Tibial artery (tissue), 4 donors: ENCODE measurements around the gene IL12RB1.
A peak's percentile ranks its signal among the peaks of the same experiment; 100 is the strongest.

ENCODE experiments used
- DNase-seq, 2 donors: peaks; one replicate each; pipeline ENCODE4 v3.0.0-alpha.2; 2019
- H3K27ac ChIP-seq, 2 donors: fragments of 200-600 bp; sonication (generic) in 1 of 2; 1 replicate in 1 of 2; 2 replicates in 1 of 2; pipeline ENCODE4 v1.5.1; 2018 to 2019; ENCODE audit warnings: mild to moderate bottlenecking in 1 of 2
- H3K27me3 ChIP-seq, 2 donors: fragments of 200-600 bp; sonication (generic) in 1 of 2; one replicate each; pipeline versions ENCODE4 v1.5.1 to v1.6.0; 2016 to 2019
- H3K36me3 ChIP-seq, 3 donors: fragments of 200-600 bp; sonication (generic) in 2 of 3; one replicate each; pipeline ENCODE4 v1.5.1; 2016 to 2019; ENCODE audit warnings: mild to moderate bottlenecking in 2 of 3
- H3K4me1 ChIP-seq, 4 donors: fragments of 200-600 bp; sonication (generic) in 2 of 4; 1 replicate in 3 of 4; 2 replicates in 1 of 4; pipeline ENCODE4 v1.5.1; 2016 to 2019
- H3K4me3 ChIP-seq, 2 donors: fragments of 200-600 bp; sonication (generic) in 1 of 2; 1 replicate in 1 of 2; 2 replicates in 1 of 2; pipeline ENCODE4 v1.5.1; 2018 to 2019; ENCODE audit warnings: mild to moderate bottlenecking in 2 of 2
- H3K9me3 ChIP-seq, 3 donors: fragments of 200-600 bp; sonication (generic) in 1 of 3; one replicate each; pipeline ENCODE4 v1.5.1; 2016 to 2019
- intact Hi-C: fragments of 100-400 bp; cut with DNase I; formaldehyde crosslinking; loops from one replicate; pipeline ENCODE4 v1.15.0; 2023; ENCODE audit warnings: low total_unique reads
- TF ChIP-seq, protein P1 (sequence below), 2 experiments: fragments of 200-600 bp in 1 of 2; fragments of 450-650 bp in 1 of 2; IDR thresholded peaks; one replicate each; pipeline ENCODE4 v1.5.1; 2017 to 2019; ENCODE audit warnings: antibody characterized with exemption in 2 of 2, mild to moderate bottlenecking in 1 of 2, moderate library complexity in 1 of 2

The IL12RB1 gene

GRCh38 chr19:18122424-18122823 is 35.7 kb upstream of the IL12RB1 start:
- no peaks in the 10 kb centered on the region for H3K27me3 ChIP-seq
- peaks cover 28 to 58% (median 29%) of the 10 kb centered on the region in 3 donors for H3K36me3 ChIP-seq
- H3K4me3 ChIP-seq: no peak overlapping the region
- DNase-seq: no peak
- intact Hi-C loops: no loop called here
- H3K27ac ChIP-seq: no peak overlapping the region
- peaks cover 0 to 17% (median 11%) of the 10 kb centered on the region in 4 donors for H3K4me1 ChIP-seq
- H3K9me3 ChIP-seq: no peaks in the 10 kb centered on the region
- TF ChIP-seq, protein P1, sequence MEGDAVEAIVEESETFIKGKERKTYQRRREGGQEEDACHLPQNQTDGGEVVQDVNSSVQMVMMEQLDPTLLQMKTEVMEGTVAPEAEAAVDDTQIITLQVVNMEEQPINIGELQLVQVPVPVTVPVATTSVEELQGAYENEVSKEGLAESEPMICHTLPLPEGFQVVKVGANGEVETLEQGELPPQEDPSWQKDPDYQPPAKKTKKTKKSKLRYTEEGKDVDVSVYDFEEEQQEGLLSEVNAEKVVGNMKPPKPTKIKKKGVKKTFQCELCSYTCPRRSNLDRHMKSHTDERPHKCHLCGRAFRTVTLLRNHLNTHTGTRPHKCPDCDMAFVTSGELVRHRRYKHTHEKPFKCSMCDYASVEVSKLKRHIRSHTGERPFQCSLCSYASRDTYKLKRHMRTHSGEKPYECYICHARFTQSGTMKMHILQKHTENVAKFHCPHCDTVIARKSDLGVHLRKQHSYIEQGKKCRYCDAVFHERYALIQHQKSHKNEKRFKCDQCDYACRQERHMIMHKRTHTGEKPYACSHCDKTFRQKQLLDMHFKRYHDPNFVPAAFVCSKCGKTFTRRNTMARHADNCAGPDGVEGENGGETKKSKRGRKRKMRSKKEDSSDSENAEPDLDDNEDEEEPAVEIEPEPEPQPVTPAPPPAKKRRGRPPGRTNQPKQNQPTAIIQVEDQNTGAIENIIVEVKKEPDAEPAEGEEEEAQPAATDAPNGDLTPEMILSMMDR (IDR thresholded peaks at IDR 0.05): no peak

- Histone ChIP-seq H3K27ac (no peak overlapping the region), H3K36me3 (peaks cover 27 to 49% (median 28%) of the 10 kb centered on the region in 3 donors), H3K9me3 (no peaks in the 10 kb centered on the region), H3K4me1 (peaks cover 0 to 24% (median 18%) of the 10 kb centered on the region in 4 donors), H3K27me3 (no peaks in the 10 kb centered on the region), H3K4me3 (no peak overlapping the region)
- intact Hi-C loops: no loop called here
- DNase-seq: no peak
- TF ChIP-seq, protein P1 (IDR thresholded peaks at IDR 0.05): no peak
These were observed 34.4 kb upstream of the IL12RB1 start for GRCh38 chr19:18121166-18121565.

GRCh38 chr19:18120127-18120526 is 33.4 kb upstream of the IL12RB1 start:
- H3K27ac ChIP-seq: no peak overlapping the region
- intact Hi-C loops: no loop called here
- no peak for DNase-seq
- peaks cover 25 to 38% (median 25%) of the 10 kb centered on the region in 3 donors for H3K36me3 ChIP-seq
- TF ChIP-seq, protein P1 (IDR thresholded peaks at IDR 0.05): no peak
- H3K9me3 ChIP-seq: no peaks in the 10 kb centered on the region
- H3K27me3 ChIP-seq: no peaks in the 10 kb centered on the region
- H3K4me1 ChIP-seq: peaks cover 0 to 24% (median 18%) of the 10 kb centered on the region in 4 donors
- H3K4me3 ChIP-seq: no peak overlapping the region

DNA sequence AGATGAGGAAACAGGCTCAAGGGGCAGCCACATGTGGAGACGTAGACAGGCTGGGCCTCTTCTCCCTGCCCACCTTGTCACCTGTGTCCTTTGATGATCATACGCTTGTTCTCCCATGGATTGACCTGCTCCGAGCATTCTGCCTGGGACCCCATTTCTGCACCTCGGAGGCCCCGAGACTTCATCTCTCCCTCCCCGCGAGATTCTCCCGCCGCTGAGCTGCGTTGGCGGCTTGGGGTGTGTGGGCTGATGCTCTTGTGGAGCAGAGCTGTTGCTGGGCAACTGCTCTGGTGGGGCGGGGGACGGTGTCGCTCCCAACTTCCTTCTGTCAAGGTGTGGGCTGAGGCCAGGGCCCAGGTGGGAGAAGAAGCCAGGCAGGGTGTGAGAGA is 33.0 kb upstream of the IL12RB1 start:
- Histone ChIP-seq H3K36me3 (peaks cover 24 to 34% (median 25%) of the 10 kb centered on the region in 3 donors), H3K4me1 (peaks cover 0 to 24% (median 18%) of the 10 kb centered on the region in 4 donors), H3K9me3 (no peaks in the 10 kb centered on the region), H3K27me3 (no peaks in the 10 kb centered on the region), H3K27ac (no peak overlapping the region), H3K4me3 (no peak overlapping the region)
- intact Hi-C loops: loop anchor here (5.0 kb wide), 1 partner anchor 33 kb away; the partner anchor contains the start of gene PIK3R2
- DNase-seq: no peak
- TF ChIP-seq, protein P1 (IDR thresholded peaks at IDR 0.05): no peak

- Histone ChIP-seq H3K4me3 (no peak overlapping the region), H3K4me1 (peaks cover 0 to 24% (median 18%) of the 10 kb centered on the region in 4 donors), H3K27ac (peak overlapping the region in 1 of 2 donors; percentile 68), H3K27me3 (no peaks in the 10 kb centered on the region), H3K36me3 (peaks cover 19 to 29% (median 25%) of the 10 kb centered on the region in 3 donors), H3K9me3 (no peaks in the 10 kb centered on the region)
- intact Hi-C loops: loop anchor here (5.0 kb wide), 1 partner anchor 33 kb away; the partner anchor contains the start of gene PIK3R2
- TF ChIP-seq, protein P1 (IDR thresholded peaks at IDR 0.05): no peak
- no peak for DNase-seq
These were observed 32.4 kb upstream of the IL12RB1 start for GRCh38 chr19:18119013-18119716.
